OCI-LY3 (cell line): ENCODE results near the gene TMEM63B.
"Not testable (repeated sequence)": the region's sequence is repeated elsewhere in the genome, so short reads cannot be mapped to it uniquely, and the experiment has no call there.

Experiments used
- H2AFZ ChIP-seq: fragments of 200-600, 300-600 bp; shearing (Covaris generic); 2 replicates; pipeline ENCODE4 v1.6.0; 2014; ENCODE audit warnings: antibody characterized with exemption, low read depth, low read length
- H3K27ac ChIP-seq: fragments of 200-600, 300-600 bp; sonication (generic); 2 replicates; pipeline ENCODE4 v1.5.1; 2014; ENCODE audit warnings: mild to moderate bottlenecking, low read length, moderate library complexity, mixed read lengths
- H3K27me3 ChIP-seq: fragments of 200-600, 300-600 bp; sonication (generic); 2 replicates; pipeline ENCODE4 v1.6.1; 2014; ENCODE audit warnings: low read depth, low read length, mixed read lengths
- H3K36me3 ChIP-seq: fragments of 200-600, 300-600 bp; sonication (generic); replicated peaks from 2 replicates; pipeline ENCODE3; 2014; ENCODE audit warnings: low read depth, low read length, mixed read lengths
- H3K4me1 ChIP-seq: fragments of 300-600, 200-600 bp; sonication (generic); 2 replicates; pipeline ENCODE4 v1.6.1; 2014; ENCODE audit warnings: low read length, mixed read lengths
- H3K4me2 ChIP-seq: fragments of 200-600, 300-600 bp; sonication (generic); 2 replicates; pipeline ENCODE4 v1.6.1; 2014; ENCODE audit warnings: low read length, mixed read lengths
- H3K4me3 ChIP-seq: fragments of 300-600, 200-600 bp; sonication (generic); 2 replicates; pipeline ENCODE4 v1.5.1; 2014; ENCODE audit warnings: antibody characterized with exemption, mild to moderate bottlenecking, low read length, moderate library complexity
- H3K79me2 ChIP-seq: fragments of 300-600, 200-600 bp; shearing (Covaris generic); 2 replicates; pipeline ENCODE4 v1.6.1; 2014; ENCODE audit warnings: mild to moderate bottlenecking, low read length, mixed read lengths
- H3K9ac ChIP-seq: fragments of 300-600, 200-600 bp; shearing (Covaris generic); 2 replicates; pipeline ENCODE4 v1.6.0; 2014; ENCODE audit warnings: mild to moderate bottlenecking, low read length, moderate library complexity
- H3K9me3 ChIP-seq: fragments of 200-600, 300-600 bp; shearing (Covaris generic); 2 replicates; pipeline ENCODE4 v1.6.1; 2014; ENCODE audit warnings: low read length, mixed read lengths; ENCODE audit not compliant: insufficient read depth
- H4K20me1 ChIP-seq: fragments of 200-600, 300-600 bp; sonication (generic); 2 replicates; pipeline ENCODE4 v1.6.1; 2016; ENCODE audit warnings: low read length, mixed read lengths; ENCODE audit not compliant: insufficient read depth
- CTCF ChIP-seq: fragments of 200-600, 300-600 bp; sonication (generic); IDR thresholded peaks from 2 replicates; pipeline ENCODE4 v1.5.1; 2014; ENCODE audit warnings: antibody characterized with exemption, low read length, low read depth
- EZH2phosphoT487 ChIP-seq: fragments of 200-600 bp; shearing (Covaris generic); IDR thresholded peaks from 2 replicates; pipeline ENCODE4 v1.6.1; 2018; ENCODE audit warnings: antibody characterized with exemption, mixed run types, low read depth

TMEM63B gene

GRCh38 chr6:44183783-44184182 is 56.4 kb downstream of the TMEM63B start:
- H3K9ac ChIP-seq, result no peak overlapping the region
- no peak overlapping the region for H3K4me2 ChIP-seq
- TF ChIP-seq CTCF, result no peak
- no peak for TF ChIP-seq EZH2phosphoT487
- H3K4me1 ChIP-seq, result peaks cover 18% of the 10 kb centered on the region
- H3K4me3 ChIP-seq, result no peak overlapping the region
- no peak overlapping the region for H2AFZ ChIP-seq
- H3K36me3 ChIP-seq, result no peaks in the 10 kb centered on the region
- H3K27ac ChIP-seq, result no peak overlapping the region
- H3K27me3 ChIP-seq, result peaks cover 10% of the 10 kb centered on the region; the same call in 1 of the 2 replicates
- H3K79me2 ChIP-seq, result no peaks in the 10 kb centered on the region
- H3K9me3 ChIP-seq, result no peaks in the 10 kb centered on the region
- H4K20me1 ChIP-seq, result no peaks in the 10 kb centered on the region

GRCh38 chr6:44185356-44185755 is 58.0 kb downstream of the TMEM63B start:
- H3K79me2 ChIP-seq, H3K27ac ChIP-seq, H2AFZ ChIP-seq, H3K9ac ChIP-seq, H3K36me3 ChIP-seq, H3K4me3 ChIP-seq, H4K20me1 ChIP-seq, H3K9me3 ChIP-seq: not testable (repeated sequence)
- H3K4me2 ChIP-seq, result peak overlapping the region; percentile 15; the same call in 1 of the 2 replicates
- H3K27me3 ChIP-seq, result peaks cover 14% of the 10 kb centered on the region; the same call in 1 of the 2 replicates
- peaks cover 27% of the 10 kb centered on the region for H3K4me1 ChIP-seq

- Histone ChIP-seq H3K4me1 (peaks cover 32% of the 10 kb centered on the region), H3K79me2 (no peaks in the 10 kb centered on the region), H4K20me1 (no peaks in the 10 kb centered on the region), H3K9ac (no peak overlapping the region), H3K27me3 (peaks cover 14% of the 10 kb centered on the region; the same call in 1 of the 2 replicates), H3K36me3 (no peaks in the 10 kb centered on the region), H3K4me3 (no peak overlapping the region), H2AFZ (peak overlapping the region; percentile 12; the same call in 1 of the 2 replicates), H3K4me2 (peak overlapping the region; percentile 15), H3K27ac (no peak overlapping the region), H3K9me3 (no peaks in the 10 kb centered on the region)
- TF ChIP-seq EZH2phosphoT487 (no peak), CTCF (no peak)
Measured at GRCh38 chr6:44185953-44186634, 58.7 kb downstream of the TMEM63B start.

GRCh38 chr6:44186635-44187025 is 59.3 kb downstream of the TMEM63B start:
- H3K36me3 ChIP-seq, result no peaks in the 10 kb centered on the region
- H2AFZ ChIP-seq, result peak overlapping the region; percentile 12; the same call in 1 of the 2 replicates
- H3K79me2 ChIP-seq, result no peaks in the 10 kb centered on the region
- no peak overlapping the region for H3K9ac ChIP-seq
- H4K20me1 ChIP-seq, result no peaks in the 10 kb centered on the region
- no peak for TF ChIP-seq CTCF
- no peak for TF ChIP-seq EZH2phosphoT487
- H3K27ac ChIP-seq, result no peak overlapping the region
- no peak overlapping the region for H3K4me3 ChIP-seq
- H3K4me2 ChIP-seq, result no peak overlapping the region
- H3K9me3 ChIP-seq, result no peaks in the 10 kb centered on the region
- peaks cover 14% of the 10 kb centered on the region; the same call in 1 of the 2 replicates for H3K27me3 ChIP-seq
- H3K4me1 ChIP-seq, result peaks cover 37% of the 10 kb centered on the region
